NCI-H146 treated with DMSO at 0.1 percent for 48 hours (cell line): ENCODE measurements around the gene TTC16.
A peak's percentile ranks its signal among the peaks of the same experiment; 100 is the strongest.

Experiments used
- DNase-seq: peaks from one replicate; lab custom pipeline; 2025; ENCODE audit not compliant: unreplicated experiment; lab: John Stamatoyannopoulos, UW

The TTC16 gene

GRCh38 chr9:127717766-127718165 lies 1.9 kb downstream of the TTC16 start:
- no peak for DNase-seq

GRCh38 chr9:127720031-127720864 lies 4.4 kb downstream of the TTC16 start:
- no peak for DNase-seq

- DNase-seq: no peak
Measured at GRCh38 chr9:127720865-127721227, 5.0 kb downstream of the TTC16 start.

- DNase-seq: no peak
Measured at GRCh38 chr9:127721391-127721821, 5.5 kb downstream of the TTC16 start.

- DNase-seq: peak; percentile 68
Measured at GRCh38 chr9:127722055-127722745, 6.3 kb downstream of the TTC16 start.

- DNase-seq: no peak
Measured at GRCh38 chr9:127723013-127723412, 7.1 kb downstream of the TTC16 start.

- no peak for DNase-seq
Measured at GRCh38 chr9:127723444-127723843, 7.6 kb downstream of the TTC16 start.

GRCh38 chr9:127724012-127724411 lies 8.1 kb downstream of the TTC16 start:
- DNase-seq: no peak

- DNase-seq: no peak
Measured at GRCh38 chr9:127726871-127727270, 11.0 kb downstream of the TTC16 start.

GRCh38 chr9:127728808-127729207 lies 12.9 kb downstream of the TTC16 start:
- DNase-seq: no peak

GRCh38 chr9:127729522-127730256 lies 13.8 kb downstream of the TTC16 start:
- DNase-seq: no peak

GRCh38 chr9:127730262-127730661 lies 14.4 kb downstream of the TTC16 start:
- DNase-seq: no peak

GRCh38 chr9:127730799-127731410 lies 15.0 kb downstream of the TTC16 start:
- no peak for DNase-seq

- no peak for DNase-seq
Measured at GRCh38 chr9:127731938-127732337, 16.1 kb downstream of the TTC16 start.

GRCh38 chr9:127732444-127732843 lies 16.6 kb downstream of the TTC16 start:
- DNase-seq: no peak

GRCh38 chr9:127733614-127734013 lies 17.7 kb downstream of the TTC16 start:
- no peak for DNase-seq

GRCh38 chr9:127734247-127734746 lies 18.4 kb downstream of the TTC16 start:
- DNase-seq: no peak

GRCh38 chr9:127734747-127735529 lies 19.1 kb downstream of the TTC16 start, which contains the start of gene TOR2A:
TSS of gene TOR2A (minus strand) at chr9:127735294. CDS start at chr9:127735270, 24 bp downstream.
- peak; percentile 84 for DNase-seq

- DNase-seq: peak; percentile 22
Measured at GRCh38 chr9:127735530-127736185, 19.8 kb downstream of the TTC16 start.

GRCh38 chr9:127738666-127739065 lies 22.8 kb downstream of the TTC16 start:
- DNase-seq: no peak
